A673 (cell line): ENCODE data around the gene FAM229B. TPM values are rescaled to one million over a fixed set of nuclear protein-coding genes. Genes with fewer than 3 reads are reported as not detected.

Experiments used
- BruUV-seq: library from RNA; stranded (reverse); fragments of 400-500 nt; replicated peaks from 2 replicates; lab custom pipeline; 2021; lab: Mats Ljungman, UMichigan
- CTCF ChIA-PET: fragments of 300-600 bp; sonication (Branson Sonifier 250); formaldehyde crosslinking; loops from one replicate; lab custom pipeline; 2022; ENCODE audit warnings: antibody characterized with exemption; lab: Charles Lee
- POLR2A ChIA-PET: fragments of 300-600 bp; sonication (Branson Sonifier 250); formaldehyde crosslinking; loops from one replicate; lab custom pipeline; 2022; ENCODE audit warnings: antibody characterized with exemption; ENCODE audit not compliant: low non-redundant PET; lab: Charles Lee
- DNase-seq: peaks from one replicate; pipeline ENCODE4 v3.0.0-alpha.2; 2015; ENCODE audit warnings: low spot score
- H3K27ac ChIP-seq: fragments of 200-600 bp; sonication (generic); 2 replicates; pipeline ENCODE4 v1.5.1; 2016; ENCODE audit warnings: mixed run types, low read depth, mild to moderate bottlenecking, mixed read lengths, antibody characterized with exemption, low read length; ENCODE audit not compliant: poor library complexity, severe bottlenecking
- H3K27me3 ChIP-seq: fragments of 200-600 bp; sonication (generic); replicated peaks from 2 replicates; pipeline ENCODE4 v1.6.1; 2017; ENCODE audit warnings: mixed run types, low read depth, mild to moderate bottlenecking, mixed read lengths, antibody characterized with exemption, low read length; ENCODE audit not compliant: insufficient read depth, poor library complexity
- H3K36me3 ChIP-seq: fragments of 200-600 bp; sonication (generic); 2 replicates; pipeline ENCODE4 v1.6.1; 2016; ENCODE audit warnings: mixed run types, mild to moderate bottlenecking, mixed read lengths, antibody characterized with exemption, low read length; ENCODE audit not compliant: insufficient read depth, poor library complexity, severe bottlenecking
- H3K4me1 ChIP-seq: fragments of 200-600 bp; sonication (generic); 2 replicates; pipeline ENCODE4 v1.6.1; 2017; ENCODE audit warnings: mixed run types, mild to moderate bottlenecking, mixed read lengths, antibody characterized with exemption, low read length; ENCODE audit not compliant: insufficient read depth, poor library complexity, severe bottlenecking
- H3K4me3 ChIP-seq: fragments of 200-600 bp; sonication (generic); 2 replicates; pipeline ENCODE4 v1.5.1; 2016; ENCODE audit warnings: low read depth, mixed run types, mild to moderate bottlenecking, mixed read lengths, low read length; ENCODE audit not compliant: poor library complexity, severe bottlenecking
- H3K9me3 ChIP-seq: fragments of 200-600 bp; sonication (generic); 2 replicates; pipeline ENCODE4 v1.6.1; 2016; ENCODE audit warnings: mixed run types, low read depth, mild to moderate bottlenecking, mixed read lengths, antibody characterized with exemption, low read length; ENCODE audit not compliant: poor library complexity, severe bottlenecking
- CTCF ChIP-seq: fragments of 300-800, 200-600 bp; sonication (generic); conservative IDR thresholded peaks from 2 replicates; pipeline ENCODE4 v1.5.1; 2017; ENCODE audit warnings: low read depth, mild to moderate bottlenecking, antibody characterized with exemption, low read length, moderate library complexity, mixed read lengths
- EZH2 ChIP-seq: fragments of 200-600 bp; sonication (generic); IDR thresholded peaks from 2 replicates; pipeline ENCODE4 v1.6.1; 2017; ENCODE audit warnings: borderline replicate concordance, low read depth, mild to moderate bottlenecking, mixed read lengths, antibody characterized with exemption, low read length; ENCODE audit not compliant: poor library complexity, severe bottlenecking
- intact Hi-C: fragments of 100-400 bp; cut with micrococcal nuclease; formaldehyde crosslinking; loops from one replicate; pipeline ENCODE4 v1.10.0; 2022; ENCODE audit not compliant: unreplicated experiment
- total RNA-seq: library from RNA; stranded (reverse); gene quantifications from 2 replicates; pipeline ENCODE4 v1.2.3, GENCODE V29; 2021

FAM229B gene
- total RNA-seq, 1 experiment from 2014 or later = 10.5 TPM

DNA sequence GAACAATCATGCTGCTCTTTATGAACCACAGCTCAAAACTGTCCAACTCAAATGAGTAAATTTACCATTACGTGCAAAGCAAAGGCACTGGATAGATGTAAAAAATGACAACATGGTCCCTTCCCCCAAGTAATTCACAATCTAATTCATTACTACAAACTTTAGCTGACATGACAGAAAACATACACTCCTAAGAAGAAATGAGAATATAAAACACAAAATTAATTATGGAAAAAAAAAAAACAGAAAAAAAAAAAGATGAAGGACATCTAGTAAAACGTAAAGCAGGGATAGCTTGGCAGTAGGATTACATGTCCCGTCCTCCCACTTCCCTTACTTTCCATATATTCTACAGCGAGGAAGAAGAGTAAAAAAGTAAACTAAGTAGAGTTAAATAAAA is 5.8 kb upstream of the FAM229B start:
- intact Hi-C loops = no loop called here
- POLR2A ChIA-PET = no interaction called here
- peaks cover 18% of the 10 kb centered on the region for H3K36me3 ChIP-seq

GRCh38 chr6:112085286-112086065 is 1.9 kb upstream of the FAM229B start:
- ChIA-PET POLR2A (no interaction called here), CTCF (interaction anchor here (0.6 to 2.3 kb wide), 2 partner anchors 78 to 138 kb away, joined by 3 to 14 read pairs; no protein-coding TSS in a partner anchor)
- H3K4me1 ChIP-seq = peaks cover 21% of the 10 kb centered on the region
- no peak for DNase-seq
- peaks cover 2% of the 10 kb centered on the region for H3K36me3 ChIP-seq
- BruUV-seq = no TSS peak
- intact Hi-C loops = loop anchor here (2.0 kb wide), 1 partner anchor 79 kb away; no protein-coding TSS in a partner anchor
- no peak overlapping the region for H3K27ac ChIP-seq
- TF ChIP-seq CTCF = no peak
- TF ChIP-seq EZH2 = no peak
- H3K27me3 ChIP-seq = no peaks in the 10 kb centered on the region
- no peak overlapping the region for H3K4me3 ChIP-seq
- H3K9me3 ChIP-seq = no peaks in the 10 kb centered on the region

More for the DNA sequence above, 5.8 kb upstream of the FAM229B start:
- H3K27ac ChIP-seq = no peak overlapping the region
- H3K4me3 ChIP-seq = no peak overlapping the region
- H3K27me3 ChIP-seq = no peaks in the 10 kb centered on the region
- H3K9me3 ChIP-seq = no peaks in the 10 kb centered on the region
- DNase-seq = no peak
- H3K4me1 ChIP-seq = peaks cover 21% of the 10 kb centered on the region
- BruUV-seq = no TSS peak
- CTCF ChIA-PET = no interaction called here
- TF ChIP-seq CTCF (no peak), EZH2 (no peak)

- Histone ChIP-seq H3K9me3 (no peaks in the 10 kb centered on the region), H3K4me1 (peaks cover 19% of the 10 kb centered on the region), H3K4me3 (peak overlapping the region; percentile 67), H3K27me3 (peaks cover 9% of the 10 kb centered on the region), H3K27ac (peak overlapping the region; percentile 74), H3K36me3 (no peaks in the 10 kb centered on the region)
- POLR2A ChIA-PET = no interaction called here
- BruUV-seq = TSS peak; percentile 51
- TF ChIP-seq CTCF = peak; percentile 38; the same call in 1 of the 2 replicates
- TF ChIP-seq EZH2 = no peak
- CTCF ChIA-PET = interaction anchor here (2.3 kb wide), 1 partner anchor 77 kb away, joined by 14 read pairs; no protein-coding TSS in a partner anchor
- peak; percentile 66 for DNase-seq
- intact Hi-C loops = loop anchor here (2.0 kb wide), 1 partner anchor 78 kb away; no protein-coding TSS in a partner anchor
Measured at GRCh38 chr6:112086744-112087135, 651 bp upstream of the FAM229B start.
